ENCODE measurements around the gene CA10. TPM values are rescaled to one million over a fixed set of nuclear protein-coding genes. Genes with fewer than 3 reads are reported as not detected.

CA10 gene
- total RNA-seq, 1 donor from 2014 or later, result not detected

- Mint-ChIP-seq H3K36me3 (ENCODE audit: low read depth) (no peaks in the 10 kb centered on the region), H3K27me3 (ENCODE audit: low read depth) (peaks cover 3% of the 10 kb centered on the region), H3K4me1 (ENCODE audit: low read depth) (no peaks in the 10 kb centered on the region), H3K9me3 (ENCODE audit: low read depth) (no peaks in the 10 kb centered on the region), H3K4me3 (ENCODE audit: unreplicated experiment) (no peak overlapping the region), H3K27ac (ENCODE audit: unreplicated experiment) (no peak overlapping the region)
- no peak for DNase-seq (ENCODE audit: low spot score)
- no peak for TF ChIP-seq CTCF (IDR thresholded peaks at IDR 0.05)
Measured at GRCh38 chr17:51598824-51599223, 559.7 kb downstream of the CA10 start.

GRCh38 chr17:51597345-51597744, 561.2 kb downstream of the CA10 start:
- no peaks in the 10 kb centered on the region for H3K36me3 Mint-ChIP-seq (ENCODE audit: low read depth)
- peaks cover 3% of the 10 kb centered on the region for H3K27me3 Mint-ChIP-seq (ENCODE audit: low read depth)
- no peak for TF ChIP-seq CTCF (IDR thresholded peaks at IDR 0.05)
- H3K4me3 Mint-ChIP-seq (ENCODE audit: unreplicated experiment), result no peak overlapping the region
- H3K4me1 Mint-ChIP-seq (ENCODE audit: low read depth), result no peaks in the 10 kb centered on the region
- no peak overlapping the region for H3K27ac Mint-ChIP-seq (ENCODE audit: unreplicated experiment)
- H3K9me3 Mint-ChIP-seq (ENCODE audit: low read depth), result no peaks in the 10 kb centered on the region
- no peak for DNase-seq (ENCODE audit: low spot score)

GRCh38 chr17:51595826-51596398, 562.6 kb downstream of the CA10 start:
- no peak for TF ChIP-seq CTCF (IDR thresholded peaks at IDR 0.05)
- no peaks in the 10 kb centered on the region for H3K4me1 Mint-ChIP-seq (ENCODE audit: low read depth)
- H3K9me3 Mint-ChIP-seq (ENCODE audit: low read depth), result no peaks in the 10 kb centered on the region
- H3K27ac Mint-ChIP-seq (ENCODE audit: unreplicated experiment), result no peak overlapping the region
- DNase-seq (ENCODE audit: low spot score), result no peak
- H3K27me3 Mint-ChIP-seq (ENCODE audit: low read depth), result peaks cover 3% of the 10 kb centered on the region
- no peaks in the 10 kb centered on the region for H3K36me3 Mint-ChIP-seq (ENCODE audit: low read depth)
- H3K4me3 Mint-ChIP-seq (ENCODE audit: unreplicated experiment), result no peak overlapping the region

- no peak for TF ChIP-seq CTCF (IDR thresholded peaks at IDR 0.05)
- DNase-seq (ENCODE audit: low spot score), result no peak
- Mint-ChIP-seq H3K4me1 (ENCODE audit: low read depth) (no peaks in the 10 kb centered on the region), H3K27ac (ENCODE audit: unreplicated experiment) (no peak overlapping the region), H3K36me3 (ENCODE audit: low read depth) (no peaks in the 10 kb centered on the region), H3K9me3 (ENCODE audit: low read depth) (peaks cover 14% of the 10 kb centered on the region), H3K27me3 (ENCODE audit: low read depth) (no peaks in the 10 kb centered on the region), H3K4me3 (ENCODE audit: unreplicated experiment) (no peak overlapping the region)
Measured at GRCh38 chr17:51590071-51590656, 568.4 kb downstream of the CA10 start.

- Mint-ChIP-seq H3K9me3 (ENCODE audit: low read depth) (peaks cover 14% of the 10 kb centered on the region), H3K27ac (ENCODE audit: unreplicated experiment) (no peak overlapping the region), H3K4me1 (ENCODE audit: low read depth) (no peaks in the 10 kb centered on the region), H3K27me3 (ENCODE audit: low read depth) (no peaks in the 10 kb centered on the region), H3K4me3 (ENCODE audit: unreplicated experiment) (no peak overlapping the region), H3K36me3 (ENCODE audit: low read depth) (no peaks in the 10 kb centered on the region)
- TF ChIP-seq CTCF (IDR thresholded peaks at IDR 0.05), result no peak
- DNase-seq (ENCODE audit: low spot score), result no peak
Measured at GRCh38 chr17:51588063-51588462, 570.5 kb downstream of the CA10 start.

Measured in chondrocyte (in vitro differentiated cells).